NT2/D1 (cell line): ENCODE data around the gene ATP5F1A.

Experiments
- SUZ12 ChIP-seq: IDR thresholded peaks from 2 replicates; pipeline ENCODE4 v1.6.1; 2011; ENCODE audit not compliant: insufficient read length, insufficient read depth; ENCODE audit errors: extremely low read depth
- YY1 ChIP-seq: IDR thresholded peaks from 2 replicates; pipeline ENCODE4 v1.6.1; 2011; ENCODE audit not compliant: insufficient read length, insufficient read depth
- ZNF274 ChIP-seq: IDR thresholded peaks from 2 replicates; pipeline ENCODE4 v1.6.1; 2011; ENCODE audit warnings: mild to moderate bottlenecking, low read depth, low read length

DNA sequence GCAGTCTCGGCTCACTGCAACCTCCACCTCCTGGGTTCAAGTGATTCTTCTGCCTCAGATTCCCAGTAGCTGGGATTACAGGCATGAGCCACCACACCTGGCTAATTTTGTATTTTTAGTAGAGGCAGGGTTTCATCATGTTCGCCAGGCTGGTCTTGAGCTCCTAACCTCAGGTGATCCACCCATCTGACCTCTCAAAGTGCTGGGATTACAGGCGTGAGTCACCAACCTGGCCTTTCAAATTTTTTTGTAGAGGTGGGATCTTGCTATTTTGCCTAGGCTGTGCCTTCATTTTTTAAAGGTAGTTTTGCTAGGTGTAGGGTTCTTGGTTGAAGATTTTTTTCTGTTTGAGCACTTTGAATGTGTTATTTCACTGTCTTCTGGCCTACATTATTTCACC lies 12.3 kb upstream of the ATP5F1A start:
- TF ChIP-seq SUZ12 (no peak), YY1 (no peak), ZNF274 (no peak)
